ENCODE data around the gene RIPOR3.

DNA sequence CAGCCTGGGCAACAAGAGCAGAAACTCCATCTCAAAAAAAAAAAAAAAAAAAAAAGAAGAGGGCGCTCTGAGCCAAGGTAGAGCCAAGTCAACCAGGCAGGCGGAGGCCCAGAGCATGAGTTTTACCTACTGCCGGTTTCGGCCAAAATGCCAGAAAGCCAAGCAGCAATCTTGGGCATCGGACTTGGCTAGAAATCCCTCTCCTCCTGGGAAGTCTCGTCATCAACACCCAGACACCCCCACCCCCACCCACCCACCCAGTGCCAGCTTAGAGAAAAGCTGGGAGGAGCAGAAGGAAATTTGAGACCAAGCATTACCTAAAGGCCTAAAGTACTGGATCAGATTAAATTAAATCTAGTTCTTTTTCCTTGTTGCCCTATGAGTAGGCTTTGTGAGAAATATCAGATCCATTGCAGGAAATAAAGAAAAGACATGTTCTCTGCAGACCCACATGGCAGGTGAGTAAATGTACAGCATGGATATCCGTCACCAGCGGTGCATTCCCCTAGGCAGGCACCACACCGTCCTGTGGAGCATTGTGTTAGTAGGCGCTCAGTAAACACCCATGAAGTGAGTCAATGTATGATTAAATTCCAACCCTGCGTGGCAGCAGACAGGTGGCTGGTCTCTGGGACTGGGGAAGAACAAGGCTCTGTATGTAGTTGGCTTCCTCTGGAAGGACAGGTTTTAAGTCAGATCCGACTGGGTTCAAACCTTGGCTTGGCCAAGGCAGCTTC lies 21.0 kb downstream of the RIPOR3 start:
- TF ChIP-seq, protein P1, sequence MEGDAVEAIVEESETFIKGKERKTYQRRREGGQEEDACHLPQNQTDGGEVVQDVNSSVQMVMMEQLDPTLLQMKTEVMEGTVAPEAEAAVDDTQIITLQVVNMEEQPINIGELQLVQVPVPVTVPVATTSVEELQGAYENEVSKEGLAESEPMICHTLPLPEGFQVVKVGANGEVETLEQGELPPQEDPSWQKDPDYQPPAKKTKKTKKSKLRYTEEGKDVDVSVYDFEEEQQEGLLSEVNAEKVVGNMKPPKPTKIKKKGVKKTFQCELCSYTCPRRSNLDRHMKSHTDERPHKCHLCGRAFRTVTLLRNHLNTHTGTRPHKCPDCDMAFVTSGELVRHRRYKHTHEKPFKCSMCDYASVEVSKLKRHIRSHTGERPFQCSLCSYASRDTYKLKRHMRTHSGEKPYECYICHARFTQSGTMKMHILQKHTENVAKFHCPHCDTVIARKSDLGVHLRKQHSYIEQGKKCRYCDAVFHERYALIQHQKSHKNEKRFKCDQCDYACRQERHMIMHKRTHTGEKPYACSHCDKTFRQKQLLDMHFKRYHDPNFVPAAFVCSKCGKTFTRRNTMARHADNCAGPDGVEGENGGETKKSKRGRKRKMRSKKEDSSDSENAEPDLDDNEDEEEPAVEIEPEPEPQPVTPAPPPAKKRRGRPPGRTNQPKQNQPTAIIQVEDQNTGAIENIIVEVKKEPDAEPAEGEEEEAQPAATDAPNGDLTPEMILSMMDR (IDR thresholded peaks at IDR 0.05) = no peak
- TF ChIP-seq POLR2A (IDR thresholded peaks at IDR 0.05) = no peak
